Liver (tissue), 9 donors: ENCODE measurements around the gene CRYL1. TPM values are rescaled to one million over a fixed set of nuclear protein-coding genes. Genes with fewer than 3 reads are reported as not detected.

ENCODE experiments used
- DNase-seq: peaks from one replicate; pipeline ENCODE4 v3.0.0-alpha.2; 2017; ENCODE audit warnings: low spot score
- H3K27ac ChIP-seq, 2 donors: one replicate each; pipeline ENCODE4 v1.7.0; 2013; ENCODE audit warnings: inconsistent platforms in 2 of 2, low read length in 2 of 2, control low read depth in 1 of 2, low read depth in 1 of 2, mild to moderate bottlenecking in 1 of 2
- H3K27me3 ChIP-seq, 4 donors: one replicate each; pipeline versions ENCODE4 v1.6.1 to v1.7.0; 2013; ENCODE audit warnings: low read length in 3 of 4, inconsistent platforms in 1 of 4, mild to moderate bottlenecking in 1 of 4, moderate library complexity in 1 of 4; ENCODE audit not compliant: control insufficient read depth in 4 of 4, insufficient read depth in 4 of 4
- H3K36me3 ChIP-seq, 4 donors: one replicate each; pipeline versions ENCODE4 v1.6.1 to v1.7.0; 2013; ENCODE audit warnings: low read length in 3 of 4, mild to moderate bottlenecking in 3 of 4, low read depth in 1 of 4, moderate library complexity in 1 of 4; ENCODE audit not compliant: control insufficient read depth in 4 of 4, insufficient read depth in 3 of 4
- H3K4me1 ChIP-seq, 4 donors: one replicate each; pipeline versions ENCODE4 v1.6.1 to v1.7.0; 2013; ENCODE audit warnings: low read length in 3 of 4, mild to moderate bottlenecking in 3 of 4, moderate library complexity in 1 of 4; ENCODE audit not compliant: control insufficient read depth in 4 of 4, insufficient read depth in 4 of 4
- H3K4me3 ChIP-seq, 3 donors: one replicate each; pipeline versions ENCODE4 v1.6.1 to v1.7.0; 2013; ENCODE audit warnings: low read length in 3 of 3, control low read depth in 1 of 3, low read depth in 1 of 3, mild to moderate bottlenecking in 1 of 3
- H3K9ac ChIP-seq, 2 donors: one replicate each; pipeline ENCODE4 v1.7.0; 2013; ENCODE audit warnings: low read length in 2 of 2, mild to moderate bottlenecking in 2 of 2, moderate library complexity in 2 of 2, control low read depth in 1 of 2, low read depth in 1 of 2
- H3K9me3 ChIP-seq, 4 donors: one replicate each; pipeline versions ENCODE4 v1.6.1 to v1.7.0; 2013; ENCODE audit warnings: low read length in 3 of 4; ENCODE audit not compliant: control insufficient read depth in 4 of 4
- EGR1 ChIP-seq, 2 donors: IDR thresholded peaks; 2 replicates each; pipeline ENCODE4 v1.6.1; 2016 to 2018; ENCODE audit warnings: antibody characterized with exemption in 2 of 2, low read depth in 2 of 2
- FOXA1 ChIP-seq: IDR thresholded peaks from 2 replicates; pipeline ENCODE4 v1.6.1; 2016; ENCODE audit warnings: antibody characterized with exemption
- FOXA2 ChIP-seq: IDR thresholded peaks from 2 replicates; pipeline ENCODE4 v1.6.1; 2016; ENCODE audit warnings: antibody characterized with exemption
- GABPA ChIP-seq, 2 donors: IDR thresholded peaks in 1 of 2; conservative IDR thresholded peaks in 1 of 2; 2 replicates each; pipeline ENCODE4 v1.6.1; 2016; ENCODE audit warnings: antibody characterized with exemption in 2 of 2, mild to moderate bottlenecking in 1 of 2, moderate library complexity in 1 of 2
- HNF4A ChIP-seq, 2 donors: conservative IDR thresholded peaks; 2 replicates each; pipeline ENCODE4 v1.6.1; 2016; ENCODE audit warnings: antibody characterized with exemption in 2 of 2, mild to moderate bottlenecking in 2 of 2
- HNF4G ChIP-seq: IDR thresholded peaks from 2 replicates; pipeline ENCODE4 v1.6.1; 2016; ENCODE audit warnings: antibody characterized with exemption
- JUND ChIP-seq, 2 donors: IDR thresholded peaks; 2 replicates each; pipeline ENCODE4 v1.6.1; 2016; ENCODE audit warnings: antibody characterized with exemption in 2 of 2
- NR2F2 ChIP-seq: IDR thresholded peaks from 2 replicates; pipeline ENCODE4 v1.6.1; 2016; ENCODE audit warnings: antibody characterized with exemption
- RAD21 ChIP-seq, 2 donors: IDR thresholded peaks; 2 replicates each; pipeline ENCODE4 v1.6.1; 2016; ENCODE audit warnings: antibody characterized with exemption in 2 of 2, mild to moderate bottlenecking in 2 of 2
- RXRA ChIP-seq, 2 donors: IDR thresholded peaks; 2 replicates each; pipeline ENCODE4 v1.6.1; 2017 to 2018; ENCODE audit warnings: antibody characterized with exemption in 2 of 2, mild to moderate bottlenecking in 1 of 2
- SP1 ChIP-seq: IDR thresholded peaks from 2 replicates; pipeline ENCODE4 v1.6.1; 2018; ENCODE audit warnings: antibody characterized with exemption, mild to moderate bottlenecking
- TAF1 ChIP-seq: conservative IDR thresholded peaks from 2 replicates; pipeline ENCODE4 v1.6.1; 2016; ENCODE audit warnings: antibody characterized with exemption, mild to moderate bottlenecking
- YY1 ChIP-seq: IDR thresholded peaks from 2 replicates; pipeline ENCODE4 v1.6.1; 2016; ENCODE audit warnings: antibody characterized with exemption, mild to moderate bottlenecking
- WGBS: extraction: QIAGEN DNeasy Blood & Tissue Kit; methylation state at CpG from one replicate; pipeline ENCODE4 v1.1.7; 2013; 5-methylcytosine and 5-hydroxymethylcytosine counted together
- polyA plus RNA-seq, 2 donors: library from polyadenylated mRNA; stranded (reverse) in 1 of 2; unstranded in 1 of 2; fragments of 200-250 nt in 1 of 2; fragments of >200 nt in 1 of 2; fragmentation: Nextera tagmentation in 1 of 2; extraction: Ambion mirVana in 1 of 2; gene quantifications; one replicate each; pipeline versions ENCODE4 v1.2.1 to v1.2.3, GENCODE V29; 2013 to 2015
- total RNA-seq, 2 donors: library from RNA; depleted of rRNA; stranded (reverse); fragments of >200 nt; gene quantifications; one replicate each; pipeline ENCODE4 v1.2.3, GENCODE V29; 2014
- TF ChIP-seq, protein P1 (sequence below): IDR thresholded peaks from 2 replicates; pipeline ENCODE4 v1.6.1; 2016; ENCODE audit warnings: antibody characterized with exemption, mild to moderate bottlenecking
- TF ChIP-seq, protein P2 (sequence below): IDR thresholded peaks from 2 replicates; pipeline ENCODE4 v1.6.1; 2016; ENCODE audit warnings: antibody characterized with exemption
- TF ChIP-seq, protein P3 (sequence below): IDR thresholded peaks from 2 replicates; pipeline ENCODE4 v1.6.1; 2016; ENCODE audit warnings: antibody characterized with exemption
- TF ChIP-seq, protein P4 (sequence below): IDR thresholded peaks from 2 replicates; pipeline ENCODE4 v1.6.1; 2016; ENCODE audit warnings: antibody characterized with exemption
- TF ChIP-seq, protein P5 (sequence below): fragments of 150-350 bp; IDR thresholded peaks from 2 replicates; pipeline ENCODE4 v1.5.1; 2017; ENCODE audit warnings: improper control_type of control experiment, low read depth, low read length; ENCODE audit not compliant: missing input control
- donor health status: healthy.
- donor health status: healthy.
- donor health status: healthy.
- donor health status: healthy.
- donor health status: healthy.

The CRYL1 gene
- total and polyA plus RNA-seq, 4 donors, result 87.8 to 179 (median 168) TPM

DNA sequence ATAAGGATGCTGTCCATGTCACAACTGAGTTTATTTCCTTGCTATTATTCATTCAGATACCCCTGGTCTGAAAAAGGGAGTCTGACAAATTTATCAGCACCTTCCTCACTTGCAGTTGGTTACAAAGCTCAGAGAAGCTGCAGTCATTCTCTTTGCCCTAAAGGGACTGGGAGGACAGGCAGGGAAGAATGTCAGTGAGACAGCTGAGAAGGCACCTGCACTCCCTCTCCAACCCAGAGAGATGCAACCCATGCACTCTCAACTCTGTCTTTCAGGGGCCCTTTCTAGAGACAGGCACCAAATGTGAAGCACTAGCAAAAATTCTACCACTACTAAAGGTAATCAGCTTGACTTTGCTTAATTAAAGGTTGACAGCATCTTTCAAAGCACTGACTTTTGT is 83.3 kb downstream of the CRYL1 start (continued):
- TF ChIP-seq, protein P1, sequence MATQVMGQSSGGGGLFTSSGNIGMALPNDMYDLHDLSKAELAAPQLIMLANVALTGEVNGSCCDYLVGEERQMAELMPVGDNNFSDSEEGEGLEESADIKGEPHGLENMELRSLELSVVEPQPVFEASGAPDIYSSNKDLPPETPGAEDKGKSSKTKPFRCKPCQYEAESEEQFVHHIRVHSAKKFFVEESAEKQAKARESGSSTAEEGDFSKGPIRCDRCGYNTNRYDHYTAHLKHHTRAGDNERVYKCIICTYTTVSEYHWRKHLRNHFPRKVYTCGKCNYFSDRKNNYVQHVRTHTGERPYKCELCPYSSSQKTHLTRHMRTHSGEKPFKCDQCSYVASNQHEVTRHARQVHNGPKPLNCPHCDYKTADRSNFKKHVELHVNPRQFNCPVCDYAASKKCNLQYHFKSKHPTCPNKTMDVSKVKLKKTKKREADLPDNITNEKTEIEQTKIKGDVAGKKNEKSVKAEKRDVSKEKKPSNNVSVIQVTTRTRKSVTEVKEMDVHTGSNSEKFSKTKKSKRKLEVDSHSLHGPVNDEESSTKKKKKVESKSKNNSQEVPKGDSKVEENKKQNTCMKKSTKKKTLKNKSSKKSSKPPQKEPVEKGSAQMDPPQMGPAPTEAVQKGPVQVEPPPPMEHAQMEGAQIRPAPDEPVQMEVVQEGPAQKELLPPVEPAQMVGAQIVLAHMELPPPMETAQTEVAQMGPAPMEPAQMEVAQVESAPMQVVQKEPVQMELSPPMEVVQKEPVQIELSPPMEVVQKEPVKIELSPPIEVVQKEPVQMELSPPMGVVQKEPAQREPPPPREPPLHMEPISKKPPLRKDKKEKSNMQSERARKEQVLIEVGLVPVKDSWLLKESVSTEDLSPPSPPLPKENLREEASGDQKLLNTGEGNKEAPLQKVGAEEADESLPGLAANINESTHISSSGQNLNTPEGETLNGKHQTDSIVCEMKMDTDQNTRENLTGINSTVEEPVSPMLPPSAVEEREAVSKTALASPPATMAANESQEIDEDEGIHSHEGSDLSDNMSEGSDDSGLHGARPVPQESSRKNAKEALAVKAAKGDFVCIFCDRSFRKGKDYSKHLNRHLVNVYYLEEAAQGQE, result no peak
- no peak for TF ChIP-seq FOXA2
- no peak for TF ChIP-seq RXRA (IDR thresholded peaks at IDR 0.05)
- TF ChIP-seq TAF1, result no peak
- no peak for TF ChIP-seq SP1
- no peak for TF ChIP-seq YY1

DNA sequence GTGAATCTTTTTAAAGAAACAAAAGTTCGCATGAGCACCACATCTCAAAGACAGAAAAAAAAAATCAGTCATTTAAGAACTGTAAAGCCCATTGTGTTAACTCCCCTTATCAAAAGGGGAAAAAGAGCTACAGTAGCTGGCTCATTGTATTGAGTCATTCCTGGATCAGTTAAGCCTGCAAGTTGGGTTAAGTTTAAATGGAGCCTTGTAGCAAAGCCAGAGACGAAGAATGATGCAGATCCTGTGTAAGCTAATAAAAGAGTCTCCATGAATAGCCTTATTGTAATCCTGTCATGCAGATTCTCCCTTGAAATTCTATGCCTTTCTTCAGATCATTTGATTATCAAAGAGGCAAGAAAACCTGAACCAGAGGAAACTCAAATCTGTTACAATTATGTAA is 83.8 kb downstream of the CRYL1 start:
- TF ChIP-seq, protein P1, result no peak
- TF ChIP-seq FOXA1 (no peak), TAF1 (no peak), GABPA (IDR thresholded peaks at IDR 0.05 in 1 of 2, conservative IDR thresholded peaks at IDR 0.05 in 1 of 2) (no peak), EGR1 (IDR thresholded peaks at IDR 0.05; ENCODE audit: low read depth in 2 of 2) (no peak), RXRA (IDR thresholded peaks at IDR 0.05) (no peak), YY1 (no peak), HNF4A (conservative IDR thresholded peaks at IDR 0.05) (no peak), FOXA2 (no peak), HNF4G (no peak), SP1 (no peak), JUND (IDR thresholded peaks at IDR 0.05) (no peak), RAD21 (IDR thresholded peaks at IDR 0.05) (no peak), NR2F2 (no peak)
- TF ChIP-seq, protein P2, sequence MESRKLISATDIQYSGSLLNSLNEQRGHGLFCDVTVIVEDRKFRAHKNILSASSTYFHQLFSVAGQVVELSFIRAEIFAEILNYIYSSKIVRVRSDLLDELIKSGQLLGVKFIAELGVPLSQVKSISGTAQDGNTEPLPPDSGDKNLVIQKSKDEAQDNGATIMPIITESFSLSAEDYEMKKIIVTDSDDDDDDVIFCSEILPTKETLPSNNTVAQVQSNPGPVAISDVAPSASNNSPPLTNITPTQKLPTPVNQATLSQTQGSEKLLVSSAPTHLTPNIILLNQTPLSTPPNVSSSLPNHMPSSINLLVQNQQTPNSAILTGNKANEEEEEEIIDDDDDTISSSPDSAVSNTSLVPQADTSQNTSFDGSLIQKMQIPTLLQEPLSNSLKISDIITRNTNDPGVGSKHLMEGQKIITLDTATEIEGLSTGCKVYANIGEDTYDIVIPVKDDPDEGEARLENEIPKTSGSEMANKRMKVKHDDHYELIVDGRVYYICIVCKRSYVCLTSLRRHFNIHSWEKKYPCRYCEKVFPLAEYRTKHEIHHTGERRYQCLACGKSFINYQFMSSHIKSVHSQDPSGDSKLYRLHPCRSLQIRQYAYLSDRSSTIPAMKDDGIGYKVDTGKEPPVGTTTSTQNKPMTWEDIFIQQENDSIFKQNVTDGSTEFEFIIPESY, result no peak
- TF ChIP-seq, protein P3, sequence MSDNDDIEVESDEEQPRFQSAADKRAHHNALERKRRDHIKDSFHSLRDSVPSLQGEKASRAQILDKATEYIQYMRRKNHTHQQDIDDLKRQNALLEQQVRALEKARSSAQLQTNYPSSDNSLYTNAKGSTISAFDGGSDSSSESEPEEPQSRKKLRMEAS, result no peak
- TF ChIP-seq, protein P4, sequence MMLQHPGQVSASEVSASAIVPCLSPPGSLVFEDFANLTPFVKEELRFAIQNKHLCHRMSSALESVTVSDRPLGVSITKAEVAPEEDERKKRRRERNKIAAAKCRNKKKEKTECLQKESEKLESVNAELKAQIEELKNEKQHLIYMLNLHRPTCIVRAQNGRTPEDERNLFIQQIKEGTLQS, result no peak
- TF ChIP-seq, protein P5, sequence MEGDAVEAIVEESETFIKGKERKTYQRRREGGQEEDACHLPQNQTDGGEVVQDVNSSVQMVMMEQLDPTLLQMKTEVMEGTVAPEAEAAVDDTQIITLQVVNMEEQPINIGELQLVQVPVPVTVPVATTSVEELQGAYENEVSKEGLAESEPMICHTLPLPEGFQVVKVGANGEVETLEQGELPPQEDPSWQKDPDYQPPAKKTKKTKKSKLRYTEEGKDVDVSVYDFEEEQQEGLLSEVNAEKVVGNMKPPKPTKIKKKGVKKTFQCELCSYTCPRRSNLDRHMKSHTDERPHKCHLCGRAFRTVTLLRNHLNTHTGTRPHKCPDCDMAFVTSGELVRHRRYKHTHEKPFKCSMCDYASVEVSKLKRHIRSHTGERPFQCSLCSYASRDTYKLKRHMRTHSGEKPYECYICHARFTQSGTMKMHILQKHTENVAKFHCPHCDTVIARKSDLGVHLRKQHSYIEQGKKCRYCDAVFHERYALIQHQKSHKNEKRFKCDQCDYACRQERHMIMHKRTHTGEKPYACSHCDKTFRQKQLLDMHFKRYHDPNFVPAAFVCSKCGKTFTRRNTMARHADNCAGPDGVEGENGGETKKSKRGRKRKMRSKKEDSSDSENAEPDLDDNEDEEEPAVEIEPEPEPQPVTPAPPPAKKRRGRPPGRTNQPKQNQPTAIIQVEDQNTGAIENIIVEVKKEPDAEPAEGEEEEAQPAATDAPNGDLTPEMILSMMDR, result no peak
- no peaks in the 10 kb centered on the region for H3K9me3 ChIP-seq
- no peak overlapping the region for H3K9ac ChIP-seq
- H3K4me3 ChIP-seq, result no peak overlapping the region
- WGBS, result 85% methylated on average over 2 of the region's 2 CpGs
- no peaks in the 10 kb centered on the region for H3K4me1 ChIP-seq
- H3K27ac ChIP-seq, result no peak overlapping the region
- H3K27me3 ChIP-seq, result no peaks in the 10 kb centered on the region
- peaks cover 3 to 21% (median 17%) of the 10 kb centered on the region in 4 donors for H3K36me3 ChIP-seq
- DNase-seq, result no peak
